SK-N-SH (cell line): Measurements from ENCODE around the gene EPHA3. TPM values are rescaled to one million over a fixed set of nuclear protein-coding genes. Genes with fewer than 3 reads are reported as not detected.

Experiments
- CTCF ChIA-PET: fragments of 300-600, 350-600 bp; formaldehyde crosslinking; extraction: SDS; loops from one replicate; lab custom pipeline; 2021; lab: Yijun Ruan, JAX
- POLR2A ChIA-PET: fragments of 350-600 bp; sonication (Branson Sonifier 250); formaldehyde crosslinking; extraction: SDS; loops from one replicate; lab custom pipeline; 2020; ENCODE audit warnings: antibody characterized with exemption, inconsistent platforms; lab: Yijun Ruan, JAX
- DNase-seq: peaks from one replicate; pipeline ENCODE4 v3.0.0; 2012
- H2AFZ ChIP-seq: fragments of 200-600 bp; sonication (generic); 2 replicates; pipeline ENCODE4 v1.8.1; 2016; ENCODE audit warnings: antibody characterized with exemption, mild to moderate bottlenecking, low read depth
- H3F3A ChIP-seq: fragments of 200-600 bp; sonication (generic); replicated peaks from 2 replicates; pipeline ENCODE3; 2016; ENCODE audit warnings: antibody characterized with exemption, mild to moderate bottlenecking; ENCODE audit not compliant: insufficient read depth
- H3K27ac ChIP-seq, 2 experiments: fragments of 200-500 bp in 1 of 2; fragments of 200-600 bp in 1 of 2; sonication (Bioruptor generic) in 1 of 2; sonication (generic), shearing (Covaris generic) in 1 of 2; 2 replicates each; pipeline versions ENCODE4 v1.5.1 to v1.6.1; 2014 to 2016; ENCODE audit warnings: low read depth in 2 of 2, inconsistent platforms in 1 of 2, low read length in 1 of 2, mild to moderate bottlenecking in 1 of 2, mixed read lengths in 1 of 2
- H3K27me3 ChIP-seq: fragments of 200-600 bp; sonication (generic), shearing (Covaris generic); 2 replicates; pipeline ENCODE4 v1.6.1; 2016; ENCODE audit warnings: mixed run types; ENCODE audit not compliant: insufficient read depth
- H3K36me3 ChIP-seq, 2 experiments: fragments of 200-500 bp in 1 of 2; fragments of 200-600 bp in 1 of 2; sonication (Bioruptor generic) in 1 of 2; sonication (generic) in 1 of 2; replicated peaks in 1 of 2; 2 replicates each; pipeline versions ENCODE3 to v1.5.1; 2014 to 2016; ENCODE audit warnings: low read length in 1 of 2, mild to moderate bottlenecking in 1 of 2; ENCODE audit not compliant: insufficient read depth in 2 of 2, control insufficient read depth in 1 of 2
- H3K4me1 ChIP-seq, 2 experiments: fragments of 200-500 bp in 1 of 2; fragments of 200-600 bp in 1 of 2; sonication (Bioruptor generic) in 1 of 2; sonication (generic), shearing (Covaris generic) in 1 of 2; 2 replicates each; pipeline versions ENCODE4 v1.5.1 to v1.6.1; 2014 to 2016; ENCODE audit warnings: low read depth in 1 of 2, low read length in 1 of 2, mixed run types in 1 of 2; ENCODE audit not compliant: insufficient read depth in 2 of 2, control insufficient read depth in 1 of 2
- H3K4me2 ChIP-seq: fragments of 200-600 bp; sonication (generic), shearing (Covaris generic); 2 replicates; pipeline ENCODE4 v1.6.1; 2017; ENCODE audit warnings: mixed run types
- H3K4me3 ChIP-seq, 2 experiments: fragments of 200-500 bp in 1 of 2; fragments of 200-600 bp in 1 of 2; sonication (Bioruptor generic) in 1 of 2; sonication (generic), shearing (Covaris generic) in 1 of 2; 2 replicates each; pipeline versions ENCODE4 v1.5.1 to v1.8.1; 2014 to 2016; ENCODE audit warnings: low read depth in 2 of 2, inconsistent platforms in 1 of 2, low read length in 1 of 2, mild to moderate bottlenecking in 1 of 2, mixed read lengths in 1 of 2, moderate library complexity in 1 of 2
- H3K79me2 ChIP-seq: fragments of 200-600 bp; sonication (generic); 2 replicates; pipeline ENCODE4 v1.8.1; 2017; ENCODE audit warnings: mild to moderate bottlenecking; ENCODE audit not compliant: insufficient read depth
- H3K9ac ChIP-seq: fragments of 200-600 bp; sonication (generic); 2 replicates; pipeline ENCODE4 v1.6.1; 2017; ENCODE audit warnings: mixed run types
- H3K9me2 ChIP-seq: fragments of 200-600 bp; sonication (generic); 2 replicates; pipeline ENCODE4 v1.6.1; 2017; ENCODE audit warnings: mixed run types
- H3K9me3 ChIP-seq: fragments of 200-600 bp; sonication (generic); 2 replicates; pipeline ENCODE4 v1.6.1; 2017; ENCODE audit warnings: mixed run types, mild to moderate bottlenecking, moderate library complexity
- H4K20me1 ChIP-seq: fragments of 200-600 bp; sonication (generic); 2 replicates; pipeline ENCODE4 v1.6.1; 2017; ENCODE audit warnings: mild to moderate bottlenecking, mixed run types; ENCODE audit not compliant: insufficient read depth
- ELF1 ChIP-seq: IDR thresholded peaks from 2 replicates; pipeline ENCODE4 v1.4.0; 2012
- EZH2phosphoT487 ChIP-seq: fragments of 200-600 bp; sonication (generic); IDR thresholded peaks from 2 replicates; pipeline ENCODE4 v1.6.1; 2017; ENCODE audit warnings: low read depth, mixed run types, mild to moderate bottlenecking, antibody characterized with exemption, moderate library complexity, borderline replicate concordance
- FOSL2 ChIP-seq: IDR thresholded peaks from 2 replicates; pipeline ENCODE4 v1.4.0; 2012; ENCODE audit warnings: low read depth, mild to moderate bottlenecking, moderate library complexity, borderline replicate concordance
- FOXM1 ChIP-seq: IDR thresholded peaks from 2 replicates; pipeline ENCODE4 v1.4.0; 2012; ENCODE audit warnings: low read depth, mild to moderate bottlenecking
- GABPA ChIP-seq: IDR thresholded peaks from 2 replicates; pipeline ENCODE4 v1.4.0; 2012; ENCODE audit warnings: low read depth, mild to moderate bottlenecking
- MAX ChIP-seq: IDR thresholded peaks from 2 replicates; pipeline ENCODE4 v1.4.0; 2012; ENCODE audit warnings: low read depth
- POLR2AphosphoS5 ChIP-seq: IDR thresholded peaks from 2 replicates; pipeline ENCODE4 v1.6.1; 2012; ENCODE audit warnings: low read depth, low read length
- RAD21 ChIP-seq: IDR thresholded peaks from 2 replicates; pipeline ENCODE4 v1.6.1; 2012; ENCODE audit warnings: mild to moderate bottlenecking, low read length
- RCOR1 ChIP-seq: fragments of 150-350 bp; IDR thresholded peaks from 2 replicates; pipeline ENCODE4 v1.6.1; 2017; ENCODE audit warnings: antibody characterized with exemption, low read length
- RXRA ChIP-seq: IDR thresholded peaks from 2 replicates; pipeline ENCODE4 v1.4.0; 2012; ENCODE audit warnings: low read depth, mild to moderate bottlenecking, borderline replicate concordance
- TAF1 ChIP-seq: IDR thresholded peaks from 2 replicates; pipeline ENCODE4 v1.6.1; 2012; ENCODE audit warnings: low read depth, mild to moderate bottlenecking, low read length, moderate library complexity, borderline replicate concordance
- TEAD4 ChIP-seq: IDR thresholded peaks from 2 replicates; pipeline ENCODE4 v1.4.0; 2012; ENCODE audit warnings: mild to moderate bottlenecking, borderline replicate concordance; ENCODE audit not compliant: insufficient read depth
- USF1 ChIP-seq: IDR thresholded peaks from 2 replicates; pipeline ENCODE4 v1.4.0; 2012; ENCODE audit warnings: low read depth, borderline replicate concordance
- USF2 ChIP-seq: fragments of 150-350 bp; IDR thresholded peaks from 2 replicates; pipeline ENCODE4 v1.6.1; 2017; ENCODE audit warnings: antibody characterized with exemption, low read length, low read depth, borderline replicate concordance
- WGBS: methylation state at CpG from one replicate; pipeline ENCODE4 v1.1.6; 2017; ENCODE audit warnings: low lambda C conversion rate; 5-methylcytosine and 5-hydroxymethylcytosine counted together
- polyA plus RNA-seq, 3 experiments: library from polyadenylated mRNA; depleted of rRNA; stranded (reverse); fragments of >200 nt; gene quantifications; 2 replicates each; pipeline ENCODE4 v1.2.3, GENCODE V29; 2012

Gene EPHA3
- polyA plus RNA-seq, 1 of the 3 experiments (the other 2 are of a cell fraction), result not detected

GRCh38 chr3:89260721-89261120 is 153.3 kb downstream of the EPHA3 start:
- no peak for TF ChIP-seq ELF1
- TF ChIP-seq RCOR1, result no peak
- no peak for TF ChIP-seq RXRA
- TF ChIP-seq EZH2phosphoT487, result no peak
- TF ChIP-seq GABPA, result no peak
- Histone ChIP-seq H3K9me3 (no peaks in the 10 kb centered on the region), H3K36me3 (no peaks in the 10 kb centered on the region), H3K27ac (no peak overlapping the region), H3K9ac (no peak overlapping the region), H4K20me1 (no peaks in the 10 kb centered on the region), H3K4me3 (no peak overlapping the region), H2AFZ (no peak overlapping the region), H3F3A (no peaks in the 10 kb centered on the region), H3K27me3 (no peaks in the 10 kb centered on the region), H3K9me2 (no peaks in the 10 kb centered on the region), H3K79me2 (no peaks in the 10 kb centered on the region), H3K4me1 (no peaks in the 10 kb centered on the region), H3K4me2 (no peak overlapping the region)
- WGBS, result 0% methylated on average over 1 of the region's 1 CpG
- ChIA-PET POLR2A (no interaction called here), CTCF (interaction anchor here (0.9 kb wide), 1 partner anchor 20 kb away, joined by 3 read pairs; no protein-coding TSS in a partner anchor)
- DNase-seq, result no peak

- H3K27ac ChIP-seq, result no peak overlapping the region
- no peak overlapping the region for H3K4me3 ChIP-seq
- POLR2A ChIA-PET, result no interaction called here
- no peak overlapping the region for H3K4me2 ChIP-seq
- 21% methylated on average over 4 of the region's 4 CpGs for WGBS
- no peaks in the 10 kb centered on the region for H3K79me2 ChIP-seq
- no peak overlapping the region for H3K9ac ChIP-seq
- no peak for DNase-seq
- H3K36me3 ChIP-seq, result no peaks in the 10 kb centered on the region
- no peak for TF ChIP-seq TEAD4
- no peak for TF ChIP-seq FOXM1
- no peak for TF ChIP-seq EZH2phosphoT487
- TF ChIP-seq FOSL2, result no peak
- no peak for TF ChIP-seq RAD21
- TF ChIP-seq USF1, result no peak
- no peak for TF ChIP-seq TAF1
- no peak for TF ChIP-seq RCOR1
- no peak for TF ChIP-seq USF2
- no peak for TF ChIP-seq MAX
- no peak for TF ChIP-seq POLR2AphosphoS5
- TF ChIP-seq, all 33 proteins: peak for 0
- H2AFZ ChIP-seq, result no peak overlapping the region
- no peaks in the 10 kb centered on the region for H3K27me3 ChIP-seq
- no peaks in the 10 kb centered on the region for H3K9me3 ChIP-seq
- no peaks in the 10 kb centered on the region; a peak in 1 of 4 replicates for H3K4me1 ChIP-seq
- H4K20me1 ChIP-seq, result no peaks in the 10 kb centered on the region
- no peaks in the 10 kb centered on the region for H3K9me2 ChIP-seq
- H3F3A ChIP-seq, result no peaks in the 10 kb centered on the region
- CTCF ChIA-PET, result no interaction called here
Measured at GRCh38 chr3:89261673-89262072, 154.3 kb downstream of the EPHA3 start.
